GM12864 (cell line): ENCODE results near the gene MIOX.

Experiments used
- DNase-seq: peaks from one replicate; pipeline ENCODE4 v3.0.0-alpha.2; 2011; ENCODE audit warnings: low read depth
- H3K4me3 ChIP-seq: 2 replicates; pipeline ENCODE4 v1.5.1; 2011; ENCODE audit warnings: mild to moderate bottlenecking, low read depth, low read length, control low read depth
- TF ChIP-seq, protein P1 (sequence below): IDR thresholded peaks from 2 replicates; pipeline ENCODE4 v1.5.1; 2011; ENCODE audit warnings: low read depth, mild to moderate bottlenecking, moderate library complexity, low read length, control low read depth, inconsistent platforms; ENCODE audit errors: missing control alignments

MIOX gene

DNA sequence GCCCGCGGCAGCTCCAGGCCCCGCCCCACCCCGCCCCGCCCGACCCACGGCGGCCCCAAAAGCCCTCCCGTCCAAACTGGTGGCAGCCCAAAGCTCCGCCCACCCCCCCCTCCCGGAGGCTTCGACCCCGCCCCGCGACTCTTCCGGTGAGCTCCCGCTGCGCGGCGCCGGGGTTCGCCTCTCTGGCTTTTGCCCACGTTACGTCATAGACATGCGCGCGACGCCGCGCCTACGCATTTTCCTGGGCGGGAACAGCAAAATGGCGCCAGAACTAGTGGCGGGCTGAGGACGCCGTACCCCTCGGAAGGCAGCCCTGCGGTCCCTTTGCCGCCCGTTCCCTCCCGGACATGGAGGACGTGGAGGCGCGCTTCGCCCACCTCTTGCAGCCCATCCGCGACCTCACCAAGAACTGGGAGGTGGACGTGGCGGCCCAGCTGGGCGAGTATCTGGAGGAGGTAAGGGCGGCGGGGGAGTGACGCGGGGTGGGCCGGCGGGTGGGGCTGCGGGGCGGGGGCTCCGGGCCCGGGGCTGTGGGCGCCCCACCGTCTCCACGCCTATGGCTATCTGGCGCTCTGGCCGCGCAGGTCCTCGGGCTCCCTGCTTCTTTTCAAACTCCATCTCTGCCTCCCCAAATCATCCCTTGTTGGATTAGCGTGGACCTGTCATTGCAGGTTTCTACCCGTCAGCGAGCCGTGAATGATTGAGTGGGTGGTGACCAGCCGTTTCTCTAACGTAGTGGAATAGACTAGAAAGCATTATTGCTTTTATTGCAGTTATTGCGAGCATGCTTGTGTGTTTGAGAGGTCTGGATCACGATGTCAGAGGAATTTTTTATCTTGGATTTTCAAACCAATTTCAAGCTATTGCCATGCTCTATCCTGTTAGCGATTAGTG is 21.6 kb downstream of the MIOX start, which contains the start of gene NCAPH2:
Gene NCAPH2, plus strand, starts transcription at position 234 of the 894 bp plus-strand sequence. Its CDS starts 114 bp downstream, at position 348.
- TF ChIP-seq, protein P1, sequence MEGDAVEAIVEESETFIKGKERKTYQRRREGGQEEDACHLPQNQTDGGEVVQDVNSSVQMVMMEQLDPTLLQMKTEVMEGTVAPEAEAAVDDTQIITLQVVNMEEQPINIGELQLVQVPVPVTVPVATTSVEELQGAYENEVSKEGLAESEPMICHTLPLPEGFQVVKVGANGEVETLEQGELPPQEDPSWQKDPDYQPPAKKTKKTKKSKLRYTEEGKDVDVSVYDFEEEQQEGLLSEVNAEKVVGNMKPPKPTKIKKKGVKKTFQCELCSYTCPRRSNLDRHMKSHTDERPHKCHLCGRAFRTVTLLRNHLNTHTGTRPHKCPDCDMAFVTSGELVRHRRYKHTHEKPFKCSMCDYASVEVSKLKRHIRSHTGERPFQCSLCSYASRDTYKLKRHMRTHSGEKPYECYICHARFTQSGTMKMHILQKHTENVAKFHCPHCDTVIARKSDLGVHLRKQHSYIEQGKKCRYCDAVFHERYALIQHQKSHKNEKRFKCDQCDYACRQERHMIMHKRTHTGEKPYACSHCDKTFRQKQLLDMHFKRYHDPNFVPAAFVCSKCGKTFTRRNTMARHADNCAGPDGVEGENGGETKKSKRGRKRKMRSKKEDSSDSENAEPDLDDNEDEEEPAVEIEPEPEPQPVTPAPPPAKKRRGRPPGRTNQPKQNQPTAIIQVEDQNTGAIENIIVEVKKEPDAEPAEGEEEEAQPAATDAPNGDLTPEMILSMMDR, result no peak
- DNase-seq, result peak; percentile 82
- peak within 1 kb of the TSS; percentile 83 for H3K4me3 ChIP-seq

DNA sequence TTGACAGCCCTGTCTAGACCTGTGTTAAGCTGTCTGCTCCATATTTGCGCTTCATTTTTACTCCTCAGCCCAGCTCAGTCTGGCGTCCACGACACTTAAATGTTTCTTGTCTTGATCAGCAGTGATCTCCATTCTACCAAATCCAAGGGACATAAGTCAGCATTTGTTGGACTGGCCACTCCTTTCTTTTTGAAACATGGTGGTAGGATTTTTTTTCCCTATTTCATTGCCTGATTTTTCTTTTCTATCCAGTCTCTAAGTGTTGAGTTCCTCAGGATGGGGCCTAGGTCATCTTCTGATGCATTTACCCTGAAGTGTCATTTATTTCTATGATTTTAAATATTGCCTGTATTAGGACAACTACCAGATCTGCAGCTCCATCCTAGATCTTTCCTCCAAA is 22.2 kb downstream of the MIOX start:
- peak overlapping the region; percentile 71 for H3K4me3 ChIP-seq
- DNase-seq, result no peak
- TF ChIP-seq, protein P1, result no peak

DNA sequence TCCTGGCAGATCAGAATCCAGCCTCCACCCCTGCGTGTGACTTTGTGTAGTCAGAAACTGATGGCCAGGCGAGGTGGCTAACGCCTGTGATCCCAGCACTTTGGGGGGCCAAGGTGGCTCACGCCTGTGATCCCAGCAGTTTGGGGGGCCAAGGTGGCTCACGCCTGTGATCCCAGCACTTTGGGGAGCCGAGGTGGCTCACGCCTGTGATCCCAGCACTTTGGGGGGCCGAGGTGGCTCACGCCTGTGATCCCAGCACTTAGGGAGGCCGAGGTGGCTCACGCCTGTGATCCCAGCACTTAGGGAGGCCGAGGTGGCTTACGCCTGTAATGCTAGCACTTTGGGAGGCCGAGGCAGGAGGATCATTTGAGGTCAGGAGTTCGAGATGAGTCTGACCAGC is 26.5 kb downstream of the MIOX start:
- TF ChIP-seq, protein P1, result no peak
- H3K4me3 ChIP-seq, result no peak overlapping the region
- DNase-seq, result no peak

DNA sequence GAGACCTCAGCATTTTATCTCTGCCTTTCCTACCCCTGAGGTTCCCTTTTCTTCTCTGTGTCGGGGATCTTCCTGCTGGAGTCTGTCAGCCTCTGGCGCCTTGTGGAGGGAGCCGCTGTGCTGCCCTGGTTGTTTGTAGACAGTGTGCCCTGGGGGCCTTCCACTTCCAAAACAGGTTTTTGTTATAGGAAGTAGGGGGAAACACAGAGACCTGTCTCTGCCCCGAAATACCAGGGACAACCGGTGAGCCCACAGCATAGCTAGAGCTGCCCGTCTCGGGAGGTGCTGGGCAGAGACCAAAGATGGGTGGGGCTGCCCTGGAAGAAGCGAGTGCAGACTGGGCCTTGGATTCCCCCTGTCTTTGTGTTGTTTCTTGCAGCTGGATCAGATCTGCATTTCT is 29.4 kb downstream of the MIOX start:
- H3K4me3 ChIP-seq, result no peak overlapping the region
- no peak for DNase-seq
- TF ChIP-seq, protein P1, result no peak

DNA sequence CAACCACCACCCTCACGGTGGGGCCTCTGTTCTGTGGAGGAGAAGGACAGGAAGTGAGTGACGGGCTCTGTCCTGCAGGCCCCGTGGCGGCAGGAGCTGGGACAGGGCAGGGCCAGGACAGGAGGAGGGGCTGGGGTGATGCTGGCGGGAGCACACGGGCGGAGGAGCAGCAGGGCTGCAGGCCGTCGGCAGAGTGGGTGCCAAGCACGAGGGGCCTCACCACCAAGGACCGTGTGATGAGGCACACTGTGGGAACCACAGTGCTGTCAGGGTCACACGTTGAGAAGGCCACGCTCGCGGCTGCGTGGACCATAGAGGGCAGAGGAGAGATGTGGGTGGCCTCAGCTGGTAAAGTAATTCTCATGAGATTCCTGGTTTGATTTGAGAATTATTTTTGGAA is 30.2 kb downstream of the MIOX start:
- DNase-seq, result no peak
- TF ChIP-seq, protein P1, result no peak
- no peak overlapping the region for H3K4me3 ChIP-seq

DNA sequence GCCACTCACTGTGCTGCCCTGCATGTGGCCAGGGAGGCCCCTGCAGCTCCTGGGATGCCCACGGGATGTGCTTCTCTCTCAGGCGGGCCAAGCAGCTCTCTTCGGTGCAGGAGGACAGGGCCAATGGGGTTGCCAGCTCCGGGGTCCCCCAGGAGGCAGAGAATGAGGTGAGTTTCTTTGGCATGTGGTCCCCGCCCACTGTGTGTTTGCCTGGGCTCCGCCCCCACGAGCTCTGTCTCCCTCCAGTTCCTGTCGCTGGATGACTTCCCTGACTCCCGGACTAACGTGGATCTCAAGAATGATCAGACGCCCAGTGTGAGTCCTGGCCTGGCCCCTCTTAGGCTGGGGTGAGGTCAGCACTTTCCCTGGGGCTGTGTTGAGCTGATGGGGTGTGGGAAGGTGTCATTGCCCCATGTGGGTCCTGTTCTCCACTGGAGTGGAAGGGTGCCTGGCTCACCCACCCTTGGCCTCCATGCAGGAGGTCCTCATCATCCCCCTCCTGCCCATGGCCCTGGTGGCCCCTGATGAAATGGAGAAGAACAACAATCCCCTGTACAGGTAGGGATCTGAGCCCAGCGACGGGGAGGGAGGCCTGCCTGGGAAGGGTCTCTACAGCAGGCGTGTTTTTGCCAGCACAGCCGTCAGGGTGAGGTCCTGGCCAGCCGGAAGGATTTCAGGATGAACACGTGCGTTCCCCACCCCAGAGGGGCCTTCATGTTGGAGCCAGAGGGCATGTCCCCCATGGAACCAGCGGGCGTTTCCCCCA is 31.0 kb downstream of the MIOX start:
- TF ChIP-seq, protein P1, result no peak
- no peak overlapping the region for H3K4me3 ChIP-seq
- DNase-seq, result no peak
